HL-60 (cell line): ENCODE measurements around the gene ITGB3.

Experiments
- GABPA ChIP-seq: IDR thresholded peaks from 2 replicates; pipeline ENCODE4 v1.6.1; 2012; ENCODE audit warnings: low read depth
- POLR2AphosphoS5 ChIP-seq: IDR thresholded peaks from 2 replicates; pipeline ENCODE4 v1.6.1; 2012; ENCODE audit warnings: low read depth

- TF ChIP-seq GABPA: no peak
- TF ChIP-seq POLR2AphosphoS5: no peak
Observed at GRCh38 chr17:47229535-47230443, 23.8 kb upstream of the ITGB3 start.
